Suprapubic skin (tissue), 4 donors: Measurements from ENCODE around the gene ATP6V1A. TPM values are rescaled to one million over a fixed set of nuclear protein-coding genes. Genes with fewer than 3 reads are reported as not detected.

Source experiments
- DNase-seq, 2 donors: peaks; one replicate each; pipeline ENCODE4 v3.0.0-alpha.2; 2019; ENCODE audit warnings: low spot score in 2 of 2
- H3K27ac ChIP-seq: fragments of 200-600 bp; sonication (generic); one replicate; pipeline ENCODE4 v1.5.1; 2019
- H3K27me3 ChIP-seq: fragments of 200-600 bp; sonication (generic); one replicate; pipeline ENCODE4 v1.5.1; 2019
- H3K36me3 ChIP-seq: fragments of 200-600 bp; sonication (generic); one replicate; pipeline ENCODE4 v1.5.1; 2019
- H3K4me1 ChIP-seq: fragments of 200-600 bp; sonication (generic); one replicate; pipeline ENCODE4 v1.5.1; 2019
- H3K4me3 ChIP-seq: fragments of 200-600 bp; sonication (generic); one replicate; pipeline ENCODE4 v1.5.1; 2019; ENCODE audit warnings: mild to moderate bottlenecking
- H3K9me3 ChIP-seq: fragments of 200-600 bp; sonication (generic); one replicate; pipeline ENCODE4 v1.5.1; 2019
- CTCF ChIP-seq, 2 donors: fragments of 200-600 bp in 1 of 2; fragments of 450-650 bp in 1 of 2; sonication (generic) in 1 of 2; IDR thresholded peaks; one replicate each; pipeline ENCODE4 v1.5.1; 2016 to 2019; ENCODE audit warnings: antibody characterized with exemption in 2 of 2, mild to moderate bottlenecking in 1 of 2, moderate library complexity in 1 of 2
- EP300 ChIP-seq: sonication (generic); formaldehyde crosslinking; IDR thresholded peaks from one replicate; pipeline ENCODE4 v1.6.1; 2017; ENCODE audit warnings: antibody characterized with exemption
- POLR2A ChIP-seq, 2 donors: fragments of 450-650 bp; IDR thresholded peaks; one replicate each; pipeline ENCODE4 v1.6.1; 2017; ENCODE audit warnings: antibody characterized with exemption in 2 of 2, mild to moderate bottlenecking in 2 of 2, moderate library complexity in 2 of 2
- POLR2AphosphoS5 ChIP-seq, 3 donors: sonication (generic); formaldehyde crosslinking; IDR thresholded peaks; one replicate each; pipeline ENCODE4 v1.6.1; 2017; ENCODE audit warnings: antibody characterized with exemption in 3 of 3
- WGBS: methylation state at CpG from one replicate; pipeline ENCODE4 v1.1.5; 2018; 5-methylcytosine and 5-hydroxymethylcytosine counted together
- total RNA-seq, 4 donors: library from RNA; depleted of rRNA; stranded (reverse); fragments of >200 nt; gene quantifications; one replicate each; pipeline ENCODE4 v1.1.0, GENCODE V29; 2016

ATP6V1A gene
- total RNA-seq, 4 donors from 2014 or later: 43.5 to 63.5 (median 58.7) TPM

GRCh38 chr3:113753376-113753985 is 6.6 kb downstream of the ATP6V1A start:
- 66% methylated on average over 4 of the region's 4 CpGs for WGBS
- no peak for DNase-seq
- H3K4me1 ChIP-seq: peaks cover 22% of the 10 kb centered on the region

GRCh38 chr3:113754494-113755159 is 7.8 kb downstream of the ATP6V1A start:
- H3K36me3 ChIP-seq: no peaks in the 10 kb centered on the region
- no peaks in the 10 kb centered on the region for H3K27me3 ChIP-seq
- peaks cover 12% of the 10 kb centered on the region for H3K4me1 ChIP-seq
- H3K27ac ChIP-seq: peak overlapping the region; percentile 34
- DNase-seq: no peak
- H3K4me3 ChIP-seq: no peak overlapping the region
- H3K9me3 ChIP-seq: no peaks in the 10 kb centered on the region
- WGBS: 81% methylated on average over 5 of the region's 5 CpGs
- no peak for TF ChIP-seq EP300
- TF ChIP-seq POLR2AphosphoS5 (IDR thresholded peaks at IDR 0.05): no peak
- TF ChIP-seq POLR2A (IDR thresholded peaks at IDR 0.05): no peak
- no peak for TF ChIP-seq CTCF (IDR thresholded peaks at IDR 0.05)

More at GRCh38 chr3:113753376-113753985, 6.6 kb downstream of the ATP6V1A start:
- Histone ChIP-seq H3K4me3 (no peak overlapping the region), H3K27me3 (no peaks in the 10 kb centered on the region), H3K9me3 (no peaks in the 10 kb centered on the region), H3K36me3 (no peaks in the 10 kb centered on the region), H3K27ac (no peak overlapping the region)
- TF ChIP-seq EP300 (no peak), POLR2AphosphoS5 (IDR thresholded peaks at IDR 0.05) (no peak), POLR2A (IDR thresholded peaks at IDR 0.05) (no peak), CTCF (IDR thresholded peaks at IDR 0.05) (no peak)

- H3K36me3 ChIP-seq: no peaks in the 10 kb centered on the region
- H3K9me3 ChIP-seq: no peaks in the 10 kb centered on the region
- no peaks in the 10 kb centered on the region for H3K27me3 ChIP-seq
- TF ChIP-seq POLR2A (IDR thresholded peaks at IDR 0.05): no peak
- TF ChIP-seq CTCF (IDR thresholded peaks at IDR 0.05): no peak
- TF ChIP-seq POLR2AphosphoS5 (IDR thresholded peaks at IDR 0.05): no peak
- no peak for TF ChIP-seq EP300
- peaks cover 6% of the 10 kb centered on the region for H3K4me1 ChIP-seq
- no peak overlapping the region for H3K27ac ChIP-seq
- WGBS: 100% methylated on average over 1 of the region's 1 CpG
- no peak for DNase-seq
- H3K4me3 ChIP-seq: no peak overlapping the region
These were observed 11.7 kb downstream of the ATP6V1A start for GRCh38 chr3:113758389-113759024.

- Histone ChIP-seq H3K4me3 (no peak overlapping the region), H3K27ac (no peak overlapping the region), H3K9me3 (no peaks in the 10 kb centered on the region), H3K4me1 (peaks cover 5% of the 10 kb centered on the region), H3K36me3 (no peaks in the 10 kb centered on the region), H3K27me3 (no peaks in the 10 kb centered on the region)
- 93% methylated on average over 2 of the region's 2 CpGs for WGBS
- no peak for DNase-seq
- TF ChIP-seq CTCF (IDR thresholded peaks at IDR 0.05): no peak
- no peak for TF ChIP-seq EP300
- no peak for TF ChIP-seq POLR2AphosphoS5 (IDR thresholded peaks at IDR 0.05)
- no peak for TF ChIP-seq POLR2A (IDR thresholded peaks at IDR 0.05)
These were observed 17.9 kb downstream of the ATP6V1A start for GRCh38 chr3:113764698-113765097.

- TF ChIP-seq POLR2AphosphoS5 (IDR thresholded peaks at IDR 0.05): no peak
- Histone ChIP-seq H3K36me3 (no peaks in the 10 kb centered on the region), H3K4me1 (peaks cover 6% of the 10 kb centered on the region), H3K4me3 (no peak overlapping the region), H3K27me3 (no peaks in the 10 kb centered on the region), H3K27ac (no peak overlapping the region), H3K9me3 (no peaks in the 10 kb centered on the region)
- no peak for DNase-seq
These were observed 22.7 kb downstream of the ATP6V1A start for GRCh38 chr3:113769551-113769950.
